Middle frontal gyrus (tissue), 1 donor: ENCODE results near the gene ATP2A2.

Experiments used
- DNase-seq: peaks from one replicate; pipeline ENCODE4 v3.0.0-alpha.2; 2015; ENCODE audit warnings: low spot score; ENCODE audit errors: extremely low spot score

ATP2A2 gene

DNA sequence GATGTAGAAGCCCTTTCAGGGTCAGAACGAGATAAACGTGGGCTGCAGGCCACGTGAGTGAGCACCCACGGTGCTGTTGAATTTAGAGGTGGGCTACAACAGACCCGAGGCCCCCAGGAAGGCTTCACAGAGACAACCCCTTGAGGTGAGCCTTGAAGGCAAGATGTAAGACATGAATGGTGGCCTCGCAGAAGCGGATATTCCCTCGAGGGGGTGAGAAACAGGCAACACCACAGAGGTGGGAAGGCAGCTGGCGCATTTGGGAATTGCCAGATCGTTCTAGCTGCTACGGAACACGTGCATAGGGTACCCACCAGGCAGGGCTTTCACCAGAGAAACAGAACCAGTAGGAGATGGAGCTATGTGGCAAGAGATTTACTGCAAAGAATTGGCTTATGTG lies 22.6 kb upstream of the ATP2A2 start:
- DNase-seq: no peak

DNA sequence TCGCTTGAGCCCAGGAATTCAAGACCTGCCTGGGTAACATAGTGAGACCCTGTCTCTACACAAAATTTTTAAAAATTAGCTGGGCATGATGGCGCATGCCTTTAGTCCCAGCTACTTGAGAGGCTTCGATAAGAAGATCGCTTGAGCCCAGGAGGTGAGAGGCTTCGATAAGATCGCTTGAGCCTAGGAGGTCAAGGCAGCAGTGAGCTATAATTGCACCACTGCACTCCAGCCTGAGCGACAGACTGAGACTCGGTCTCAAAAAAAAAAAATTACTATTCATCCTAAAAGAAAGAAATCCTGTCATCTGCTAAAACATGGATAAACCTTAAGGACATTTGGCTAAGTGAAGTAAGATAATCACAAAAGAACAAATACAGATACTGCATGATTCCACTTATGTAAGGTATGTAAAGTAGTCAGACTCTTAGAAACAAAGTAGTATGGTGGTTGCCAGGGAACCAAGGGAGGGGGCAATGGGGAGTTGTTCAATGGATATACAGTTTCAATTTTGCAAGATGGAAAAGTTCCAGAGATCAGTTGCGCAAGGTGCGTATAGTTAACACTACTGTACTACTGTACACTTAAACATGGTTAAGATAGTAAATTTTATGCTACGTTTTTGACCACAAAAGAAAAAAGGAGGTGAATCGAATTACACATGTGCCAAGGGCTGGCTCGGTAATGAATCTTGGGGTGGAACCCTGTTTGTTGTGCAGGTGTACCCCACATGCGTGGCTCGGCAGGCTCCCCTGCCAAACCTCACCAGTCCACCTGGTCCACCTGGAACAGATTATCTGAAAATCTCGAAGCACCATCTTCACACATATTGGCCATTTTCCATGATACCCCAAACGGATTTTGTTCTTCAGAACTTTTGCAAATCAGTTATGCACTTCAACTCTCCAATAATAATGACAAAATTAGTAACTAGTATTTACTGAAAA lies 18.3 kb upstream of the ATP2A2 start:
- DNase-seq: no peak

DNA sequence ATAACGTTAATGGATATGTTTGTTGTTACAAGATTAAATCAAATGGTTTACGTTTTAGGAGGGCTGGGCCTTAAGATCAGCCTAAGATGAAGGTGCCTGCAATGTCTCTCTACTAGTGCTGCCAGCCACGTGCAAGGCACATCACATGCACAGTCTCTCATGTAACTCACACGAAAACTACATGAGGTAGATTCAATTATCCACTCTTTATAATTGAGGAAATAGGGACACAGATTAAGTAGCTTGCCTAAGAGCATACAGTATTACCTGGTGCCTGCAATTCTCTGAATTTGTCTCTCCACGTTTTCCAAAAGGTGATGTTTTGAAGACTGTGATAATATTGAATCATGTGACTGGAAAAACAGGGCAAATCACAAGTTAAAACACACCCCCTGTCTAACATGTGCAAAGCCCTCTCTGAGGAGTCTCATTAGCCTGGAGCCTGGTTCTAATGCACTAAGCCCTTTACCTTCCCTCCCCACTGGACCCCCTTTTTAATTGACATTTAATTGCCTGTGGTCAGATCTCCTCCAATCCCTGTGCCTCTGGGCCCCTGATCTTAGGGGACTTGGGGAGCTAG lies 14.6 kb upstream of the ATP2A2 start:
- DNase-seq: no peak

DNA sequence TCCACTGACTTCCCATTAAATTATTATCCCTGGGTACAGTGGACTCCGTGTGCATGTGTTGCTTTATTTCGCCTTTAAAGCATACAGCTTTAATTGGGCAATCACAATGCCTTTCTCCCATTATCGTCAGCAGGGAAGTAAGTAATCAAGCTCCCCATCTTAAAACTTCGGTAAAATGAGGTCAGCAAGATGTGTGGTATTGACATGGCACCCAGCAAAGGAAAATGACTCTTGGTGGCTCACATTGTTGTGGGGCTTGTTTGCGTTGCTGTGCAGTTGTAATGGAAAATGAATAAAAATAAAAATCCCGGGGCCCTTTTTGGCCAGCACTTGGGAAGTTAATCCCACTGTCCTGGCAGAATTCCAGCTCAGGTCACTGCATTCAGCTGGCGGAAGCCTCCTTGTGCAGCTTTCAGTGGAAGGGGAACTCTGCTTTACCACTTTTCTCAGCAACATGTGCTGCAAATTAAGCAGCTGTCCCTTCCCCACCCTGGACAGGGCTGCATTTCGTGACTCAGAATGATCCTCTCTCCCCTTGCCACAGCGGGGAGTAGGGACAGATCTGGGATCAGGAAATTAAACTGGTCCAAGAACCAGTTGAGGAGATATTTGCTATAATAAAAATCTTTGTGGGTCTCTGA lies 13.9 kb upstream of the ATP2A2 start:
- no peak for DNase-seq

DNA sequence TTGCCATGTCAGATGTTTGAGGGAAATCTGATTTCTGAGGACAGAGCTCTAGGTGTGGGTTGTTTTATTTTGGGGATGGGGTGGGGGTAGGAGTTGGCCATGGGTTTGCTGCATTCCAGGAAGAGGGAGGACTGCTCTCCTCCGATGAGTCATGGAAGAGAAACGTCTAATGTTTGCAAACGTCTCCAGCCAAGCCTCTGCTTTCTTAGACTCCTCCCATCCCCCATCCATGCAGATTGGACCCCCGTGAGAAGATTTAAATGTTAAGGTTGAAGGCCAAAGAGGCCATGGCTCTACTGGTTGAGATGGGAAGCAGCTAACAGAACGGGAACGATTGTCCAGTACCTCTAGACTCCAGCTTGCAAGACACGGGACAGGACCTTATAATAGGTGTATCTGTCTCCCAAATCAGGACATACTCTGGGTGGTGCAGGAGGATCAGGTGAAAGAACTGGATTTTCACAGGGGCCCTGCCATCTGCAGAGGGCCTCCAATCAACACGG lies 11.4 kb upstream of the ATP2A2 start:
- no peak for DNase-seq

DNA sequence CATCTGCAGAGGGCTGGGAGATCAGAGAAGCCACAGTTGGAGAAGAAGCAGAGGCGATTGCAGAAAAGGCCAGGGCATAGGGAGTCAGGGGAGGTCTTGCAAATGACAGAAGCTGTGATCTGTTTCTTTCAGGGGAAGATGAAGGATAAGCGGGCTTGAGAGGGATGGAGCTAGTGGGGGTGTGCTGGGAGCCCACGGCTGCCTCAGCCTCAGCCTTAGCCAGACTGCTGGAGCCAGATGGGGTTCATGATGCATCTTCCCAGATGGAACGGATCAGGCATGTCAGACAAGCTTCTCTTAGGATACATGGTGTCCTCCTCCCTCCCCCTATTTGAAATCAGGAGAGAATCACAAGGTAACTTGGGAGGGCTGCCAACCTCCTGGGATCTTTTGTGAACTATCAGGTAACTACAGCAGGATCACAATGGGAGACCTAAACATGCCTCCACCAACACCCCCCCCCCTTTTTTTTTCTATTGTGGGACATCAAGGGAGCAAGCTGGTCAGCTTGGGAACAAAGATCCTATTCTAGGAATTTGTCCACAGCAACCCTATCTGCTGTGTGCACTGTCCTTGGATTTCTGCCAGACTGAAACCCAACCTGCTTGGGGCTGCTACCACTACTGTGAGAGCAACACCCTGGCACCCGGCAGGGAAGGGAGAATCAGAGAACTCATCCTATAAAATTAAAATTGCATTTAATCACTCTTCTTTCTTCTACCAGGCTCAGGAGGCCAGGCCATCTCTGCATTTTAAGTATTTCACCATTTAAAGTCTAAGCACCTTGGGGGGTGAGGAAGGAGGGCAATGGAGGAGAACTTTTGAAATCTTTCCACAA lies 10.7 kb upstream of the ATP2A2 start:
- DNase-seq: no peak

DNA sequence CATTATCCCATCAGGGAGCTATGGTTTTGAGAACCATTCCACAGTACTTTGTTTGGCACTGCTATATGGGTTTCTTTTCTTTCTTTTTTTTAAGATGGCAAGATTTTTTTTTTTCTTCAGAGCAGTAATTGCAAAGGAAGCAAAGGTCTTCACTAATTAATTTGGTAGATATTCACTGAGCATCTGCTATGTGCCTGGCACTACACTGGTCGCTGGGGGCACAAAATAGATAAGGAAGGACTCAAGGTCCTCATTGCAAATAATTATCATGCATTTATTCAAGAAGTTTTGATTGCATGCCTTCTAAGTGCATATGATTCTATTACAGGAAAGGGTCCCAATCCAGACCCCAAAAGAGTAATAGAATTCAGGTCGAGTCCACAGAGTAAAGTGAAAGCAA lies 10.0 kb upstream of the ATP2A2 start:
- DNase-seq: no peak

DNA sequence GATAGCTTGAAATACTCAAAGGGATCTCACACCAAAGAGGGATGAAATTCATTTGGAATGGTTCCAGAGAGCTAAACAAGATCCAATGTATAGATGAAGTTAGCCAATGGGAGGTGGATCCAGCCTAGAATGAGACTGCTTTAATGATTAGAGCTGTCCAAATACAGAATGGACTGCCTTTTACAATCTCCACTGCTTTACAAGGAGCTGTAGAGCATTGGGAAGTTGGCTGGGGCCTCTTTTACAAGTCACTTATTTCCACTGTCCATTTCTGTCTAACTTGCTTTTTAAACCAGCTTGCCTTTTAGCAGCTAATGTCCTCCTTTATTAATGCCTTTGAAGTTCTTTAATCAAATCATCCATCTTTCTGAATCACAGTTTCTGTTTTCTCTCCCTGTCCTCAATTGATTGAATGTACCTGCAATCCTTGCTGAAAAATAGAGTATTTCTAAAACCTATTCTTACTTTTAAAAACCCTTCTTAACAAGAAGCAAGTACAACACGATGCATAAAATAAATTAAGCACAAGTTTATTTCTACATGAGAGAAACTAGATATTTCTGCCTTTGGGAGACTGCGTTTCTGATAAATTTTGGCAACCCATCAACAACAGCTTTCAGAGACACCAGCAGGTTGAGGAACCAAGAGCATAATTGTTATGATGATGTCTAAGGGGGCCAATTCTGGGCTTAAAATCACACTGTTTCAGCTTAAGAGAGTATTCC lies 3.4 kb upstream of the ATP2A2 start:
- no peak for DNase-seq

DNA sequence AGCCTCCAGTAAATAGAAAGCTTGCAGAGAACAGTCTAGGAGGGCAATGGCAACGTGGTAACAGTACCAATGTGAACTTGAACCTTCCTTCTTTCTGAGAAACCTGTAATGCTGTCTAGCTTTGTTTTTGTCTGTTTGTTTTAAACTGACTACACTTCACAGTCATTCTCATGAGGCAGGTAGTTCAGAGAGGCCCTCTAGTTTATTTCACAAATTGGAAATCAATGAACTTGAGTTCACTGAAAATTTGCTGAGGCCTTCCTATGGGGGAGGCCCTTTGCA lies 2.9 kb upstream of the ATP2A2 start:
- DNase-seq: no peak

DNA sequence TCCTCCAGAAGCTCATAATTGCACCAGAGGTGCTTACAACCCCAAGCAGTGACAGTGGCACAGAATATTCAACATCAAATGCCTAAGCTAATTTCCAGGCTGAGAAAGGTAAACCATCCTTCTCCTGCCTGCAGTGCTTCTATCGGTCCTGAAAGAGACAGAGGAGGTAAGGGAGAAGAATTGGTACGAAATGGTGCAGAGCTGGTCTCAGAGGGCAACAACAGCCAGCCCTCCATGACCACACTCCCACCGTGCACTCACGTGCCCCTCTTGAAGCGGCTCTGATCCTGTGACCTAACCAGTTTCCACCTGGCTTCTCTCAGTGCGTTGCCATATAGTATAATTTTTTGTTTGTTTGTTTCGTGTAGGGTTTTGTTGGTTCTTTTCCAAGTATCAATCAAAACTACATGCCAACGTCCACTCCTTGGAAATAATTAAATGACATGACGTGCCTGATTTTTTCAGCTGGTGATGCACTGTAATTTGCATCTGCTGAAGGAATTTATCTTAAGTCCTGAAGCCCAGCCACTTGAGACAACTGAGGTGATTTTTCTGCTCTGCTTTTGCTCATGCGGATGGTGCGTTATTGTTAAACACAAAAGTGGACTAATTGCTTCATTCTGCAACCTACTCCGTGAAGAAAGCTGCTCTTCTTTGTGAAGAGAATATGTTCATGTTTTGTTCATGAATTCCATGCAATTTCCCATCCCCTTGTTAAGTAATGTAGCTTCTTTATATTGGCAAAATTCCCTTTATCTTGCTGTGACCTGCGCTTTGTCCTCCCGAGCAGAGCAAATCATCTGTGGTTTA lies 1.3 kb upstream of the ATP2A2 start:
- no peak for DNase-seq

DNA sequence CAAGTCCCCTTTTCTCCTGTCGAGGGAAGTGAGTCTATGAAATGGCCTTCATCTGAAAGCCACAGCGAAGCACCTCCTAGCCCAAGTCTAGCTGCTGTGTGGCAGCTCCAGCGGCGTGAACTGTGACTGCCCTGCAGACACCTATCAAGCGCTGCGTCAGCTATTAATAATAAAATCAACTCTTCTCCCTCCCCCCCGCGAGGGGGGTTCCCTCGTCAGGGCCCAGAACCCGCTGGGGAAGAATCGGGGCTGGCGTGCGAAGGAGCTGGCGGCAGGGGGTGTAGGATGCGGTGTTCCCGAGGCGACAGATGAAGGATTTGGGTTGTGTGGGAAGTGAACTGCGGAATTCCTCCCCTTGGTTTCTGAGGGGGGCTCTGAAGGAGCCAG lies 662 bp upstream of the ATP2A2 start:
- no peak for DNase-seq

DNA sequence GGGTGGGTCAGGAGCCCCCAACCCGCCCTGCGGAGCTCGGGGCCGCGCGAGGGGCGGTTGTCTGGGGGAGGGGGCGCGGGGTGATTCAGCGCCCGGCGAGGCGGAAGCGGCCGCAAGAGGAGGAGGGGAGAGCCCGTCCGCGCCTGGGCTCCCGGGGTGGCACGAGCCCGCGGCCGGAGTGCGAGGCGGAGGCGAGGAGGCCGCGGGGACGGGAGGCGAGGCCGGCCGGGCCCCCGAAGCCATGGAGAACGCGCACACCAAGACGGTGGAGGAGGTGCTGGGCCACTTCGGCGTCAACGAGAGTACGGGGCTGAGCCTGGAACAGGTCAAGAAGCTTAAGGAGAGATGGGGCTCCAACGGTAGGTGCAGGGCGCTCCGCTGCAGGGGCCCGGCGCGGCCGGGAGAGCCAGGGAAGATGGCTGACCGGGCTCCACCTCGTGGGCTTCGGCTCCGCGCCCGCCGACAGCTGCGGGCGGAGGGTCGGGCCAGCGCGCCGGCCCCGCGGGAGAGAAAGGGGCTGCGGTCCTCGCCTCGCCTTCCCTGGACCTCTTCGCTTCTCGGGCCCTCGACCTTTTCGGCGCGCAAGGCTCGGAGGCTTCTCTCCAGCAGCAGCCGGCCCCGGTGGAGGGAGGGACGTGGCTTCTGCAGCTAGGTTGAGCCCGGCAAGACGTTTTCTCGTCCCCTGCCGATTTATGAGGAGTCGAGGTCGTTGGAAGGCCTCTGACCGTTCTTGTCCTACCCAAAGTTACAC lies 677 bp downstream of the ATP2A2 start:
- DNase-seq: no peak

DNA sequence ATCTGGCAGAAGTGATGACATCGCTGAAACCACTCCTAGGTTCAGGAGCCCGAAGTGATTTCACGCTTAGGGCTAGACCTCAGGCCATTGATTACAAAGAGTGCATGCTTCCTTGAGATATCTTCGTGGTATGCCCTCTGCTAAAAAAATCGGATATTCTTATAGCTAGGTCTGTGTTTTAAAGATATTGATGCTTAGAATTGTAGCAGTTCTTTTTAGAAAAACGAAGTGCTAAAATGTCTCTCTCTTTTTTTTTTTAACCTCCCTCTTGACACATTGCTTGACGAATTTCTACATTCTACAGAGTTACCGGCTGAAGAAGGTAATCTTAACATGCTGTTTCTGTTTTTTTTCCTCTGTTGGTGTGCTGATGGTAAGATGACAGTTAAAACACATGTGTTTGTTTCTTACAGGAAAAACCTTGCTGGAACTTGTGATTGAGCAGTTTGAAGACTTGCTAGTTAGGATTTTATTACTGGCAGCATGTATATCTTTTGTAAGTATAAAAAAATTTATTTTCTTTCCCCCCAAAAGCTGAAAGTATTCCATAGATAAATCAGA lies 1.3 kb downstream of the ATP2A2 start:
- no peak for DNase-seq

DNA sequence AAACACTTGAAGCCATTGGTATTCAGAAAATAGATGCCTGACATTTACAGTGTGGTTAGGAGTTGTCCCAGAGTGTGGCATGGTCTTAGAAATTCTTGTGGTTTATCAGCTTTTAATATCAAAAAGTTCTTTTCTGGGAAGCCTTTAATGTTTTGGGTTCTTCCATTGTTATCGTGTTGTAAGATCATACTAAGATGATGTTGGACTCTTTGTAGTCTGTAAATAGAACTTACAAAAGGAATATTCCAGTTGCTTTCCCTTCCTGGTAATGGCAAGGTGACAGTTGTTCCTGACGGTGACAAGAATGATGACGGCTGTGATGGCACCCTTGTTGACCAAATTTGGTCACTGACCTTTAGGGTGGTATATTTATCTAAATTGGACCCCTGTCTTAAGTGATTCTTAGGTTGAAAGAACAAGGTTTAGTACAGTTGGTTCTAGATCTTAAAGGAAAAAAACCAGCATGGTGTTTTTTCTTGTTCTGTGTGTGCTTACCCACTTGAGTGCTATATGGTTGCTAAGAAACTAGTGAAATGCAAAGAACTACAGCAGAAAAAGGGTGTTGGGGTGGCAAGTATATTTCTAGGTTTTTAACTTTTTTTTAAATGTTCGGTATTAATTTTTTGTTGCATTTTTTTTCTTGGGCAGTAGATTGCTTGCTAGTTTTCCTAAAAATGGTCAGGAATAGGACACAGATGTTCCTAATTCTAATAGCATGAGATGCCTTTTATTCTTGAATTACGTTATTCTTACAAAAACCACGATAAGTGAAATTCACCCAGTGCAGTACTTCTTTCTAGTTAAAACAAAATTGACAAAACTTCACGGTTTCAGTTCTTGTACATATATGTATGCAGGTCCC lies 2.1 kb downstream of the ATP2A2 start:
- no peak for DNase-seq

DNA sequence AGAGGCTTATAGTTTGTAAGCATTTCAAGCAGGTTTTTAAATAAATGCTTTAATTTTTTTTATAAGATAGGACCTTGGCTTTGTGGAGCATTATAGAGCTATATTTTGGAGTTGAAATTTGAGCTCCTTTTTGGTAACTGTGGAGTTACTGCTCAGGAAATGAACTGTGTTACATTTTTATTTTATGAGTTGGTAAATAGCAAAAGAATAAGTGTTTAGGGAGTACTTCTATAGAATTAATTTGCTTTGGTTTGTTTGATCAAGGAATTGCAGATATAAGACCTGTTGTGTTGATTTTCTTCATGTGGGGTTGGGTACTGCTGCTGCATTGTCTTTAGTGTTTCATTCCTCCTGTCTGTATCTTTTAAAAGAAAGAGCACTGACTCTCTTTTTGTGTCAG lies 3.5 kb downstream of the ATP2A2 start:
- DNase-seq: no peak

DNA sequence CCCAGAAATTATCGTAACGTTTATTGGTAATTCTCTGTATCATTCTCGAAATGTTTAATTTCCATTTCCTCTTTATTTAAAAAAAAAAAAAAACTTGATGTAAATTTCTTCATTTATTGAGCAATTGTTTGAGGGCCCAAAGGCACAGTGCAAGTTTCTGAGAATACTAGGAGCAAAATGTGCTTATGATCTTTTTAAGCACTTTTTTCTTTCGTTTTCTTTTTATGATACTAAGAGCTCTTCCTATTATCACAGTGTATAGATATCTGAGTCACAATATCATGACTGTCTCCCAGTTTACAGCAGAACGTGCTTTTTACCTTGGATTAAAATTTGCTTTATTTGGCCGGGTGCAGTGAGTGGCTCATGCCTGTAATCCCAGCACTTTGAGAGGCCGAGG lies 5.6 kb downstream of the ATP2A2 start:
- no peak for DNase-seq

DNA sequence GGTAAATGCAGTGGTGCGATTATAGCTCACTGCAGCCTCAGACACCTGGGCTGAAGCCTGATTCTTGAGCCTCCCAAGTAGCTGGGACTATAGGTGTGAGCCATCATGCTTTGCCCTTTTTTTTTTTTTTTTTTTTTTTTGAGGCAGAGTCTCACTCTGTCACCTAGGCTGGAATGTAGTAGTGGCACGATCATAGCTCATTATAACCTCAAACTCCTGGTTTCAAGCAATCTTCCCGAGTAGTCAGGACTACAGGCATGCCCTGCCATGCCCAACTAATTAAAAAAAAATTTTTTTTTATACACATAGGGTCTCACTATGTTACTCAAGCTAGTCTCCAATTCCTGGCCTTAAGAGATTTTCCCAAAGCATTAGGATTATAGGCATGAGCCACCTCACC lies 6.9 kb downstream of the ATP2A2 start:
- no peak for DNase-seq

DNA sequence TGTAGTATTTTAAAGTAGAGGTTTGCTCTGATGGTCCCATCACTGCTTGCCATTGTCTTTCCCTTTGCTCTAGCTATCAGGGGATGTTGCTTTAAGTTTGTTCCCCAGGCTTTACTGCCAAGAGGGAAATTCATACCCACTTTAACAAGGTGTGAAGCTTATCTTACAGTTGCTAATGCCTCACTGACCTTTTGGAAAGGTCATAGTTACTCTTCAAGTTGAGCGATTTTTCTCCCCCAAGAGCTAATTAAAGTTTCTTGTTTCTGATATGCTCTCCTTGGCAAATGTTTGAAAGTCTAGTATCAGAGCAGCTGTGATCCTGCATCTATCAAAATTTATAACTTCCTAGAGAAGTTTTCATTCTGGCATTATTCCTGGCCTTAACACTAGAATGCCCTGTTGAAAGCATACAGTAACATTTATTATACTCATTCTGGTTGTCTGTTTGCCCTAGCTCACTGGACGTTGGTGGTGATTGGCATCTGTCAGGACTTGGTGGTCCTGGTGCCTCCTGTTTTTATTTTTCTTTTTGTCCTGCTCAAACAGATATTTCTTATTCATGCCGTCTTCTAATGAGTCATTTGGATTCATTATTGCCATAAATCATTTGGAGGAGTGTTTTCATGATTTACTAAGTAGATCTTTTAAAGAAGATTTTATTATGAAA lies 8.1 kb downstream of the ATP2A2 start:
- no peak for DNase-seq
